Measurements from ENCODE around the gene MBNL2. TPM values are rescaled to one million over a fixed set of nuclear protein-coding genes. Genes with fewer than 3 reads are reported as not detected.

The MBNL2 gene
- total RNA-seq, 2 experiments from 2014 or later, result 2.7 to 7.4 TPM

DNA sequence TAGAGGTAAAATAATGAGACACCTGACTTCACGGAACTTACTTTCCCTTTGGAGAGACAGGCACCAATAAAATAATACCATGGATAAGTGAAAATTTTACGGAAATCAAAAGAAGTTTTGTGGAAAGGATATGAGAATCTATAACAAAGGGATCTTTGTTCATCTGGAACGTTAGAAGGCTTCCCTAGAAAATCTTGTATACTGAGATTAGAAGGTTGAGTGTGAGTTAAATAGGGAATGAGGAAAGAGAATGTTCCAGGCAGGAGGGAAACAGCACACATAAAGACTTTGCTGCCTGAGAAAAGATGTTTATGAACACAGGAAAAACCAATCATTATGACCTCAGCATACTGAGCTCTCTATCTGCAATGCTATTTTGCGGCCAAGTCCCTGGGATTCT lies 192.3 kb downstream of the MBNL2 start:
- intact Hi-C loops (cut with micrococcal nuclease; ENCODE audit: unreplicated experiment), result no loop called here
- Histone ChIP-seq H3K4me2 (ENCODE audit: low read length) (no peak overlapping the region), H3K4me3 (ENCODE audit: low read depth, low read length, poor library complexity, severe bottlenecking) (no peak overlapping the region), H3K9me3 (ENCODE audit: low read length) (no peaks in the 10 kb centered on the region), H3K36me3 (ENCODE audit: insufficient read depth, low read length) (no peaks in the 10 kb centered on the region), H3K27ac (ENCODE audit: low read depth, low read length, poor library complexity, severe bottlenecking) (no peak overlapping the region), H4K20me1 (ENCODE audit: insufficient read depth, low read length) (no peaks in the 10 kb centered on the region), H3K79me2 (ENCODE audit: insufficient read depth, low read depth, low read length) (no peaks in the 10 kb centered on the region), H2AFZ (ENCODE audit: low read length) (no peak overlapping the region), H3K4me1 (ENCODE audit: insufficient read depth, low read length, poor library complexity, severe bottlenecking) (no peaks in the 10 kb centered on the region), H3K9me2 (ENCODE audit: insufficient read depth, low read length) (no peaks in the 10 kb centered on the region)
- no peak for TF ChIP-seq EZH2phosphoT487 (IDR thresholded peaks at IDR 0.05; ENCODE audit: borderline replicate concordance, low read depth, low read length)
- no peak for TF ChIP-seq CTCF (conservative IDR thresholded peaks at IDR 0.05; ENCODE audit: low read length)
- CTCF ChIA-PET (ENCODE audit: unreplicated experiment), result no interaction called here
- BruUV-seq (replicated peaks), result no TSS peak
- no peak for DNase-seq (ENCODE audit: low spot score)
- POLR2A ChIA-PET, result no interaction called here

- no peak for TF ChIP-seq CTCF (conservative IDR thresholded peaks at IDR 0.05; ENCODE audit: low read length)
- TF ChIP-seq EZH2phosphoT487 (IDR thresholded peaks at IDR 0.05; ENCODE audit: borderline replicate concordance, low read depth, low read length), result no peak
- no peaks in the 10 kb centered on the region for H3K36me3 ChIP-seq (ENCODE audit: insufficient read depth, low read length)
- no peak overlapping the region for H3K4me2 ChIP-seq (ENCODE audit: low read length)
- H3K4me1 ChIP-seq (ENCODE audit: insufficient read depth, low read length, poor library complexity, severe bottlenecking), result no peaks in the 10 kb centered on the region
- BruUV-seq (replicated peaks), result no TSS peak
- H3K9me3 ChIP-seq (ENCODE audit: low read length), result no peaks in the 10 kb centered on the region
- intact Hi-C loops (cut with micrococcal nuclease; ENCODE audit: unreplicated experiment), result no loop called here
- H3K4me3 ChIP-seq (ENCODE audit: low read depth, low read length, poor library complexity, severe bottlenecking), result no peak overlapping the region
- DNase-seq (ENCODE audit: low spot score), result no peak
- no peaks in the 10 kb centered on the region for H3K79me2 ChIP-seq (ENCODE audit: insufficient read depth, low read depth, low read length)
- no peaks in the 10 kb centered on the region for H4K20me1 ChIP-seq (ENCODE audit: insufficient read depth, low read length)
- H3K27ac ChIP-seq (ENCODE audit: low read depth, low read length, poor library complexity, severe bottlenecking), result no peak overlapping the region
- CTCF ChIA-PET (ENCODE audit: unreplicated experiment), result no interaction called here
- no peak overlapping the region for H2AFZ ChIP-seq (ENCODE audit: low read length)
- POLR2A ChIA-PET, result no interaction called here
- no peaks in the 10 kb centered on the region for H3K9me2 ChIP-seq (ENCODE audit: insufficient read depth, low read length)
These were observed 195.6 kb downstream of the MBNL2 start for GRCh38 chr13:97417698-97418097.

DNA sequence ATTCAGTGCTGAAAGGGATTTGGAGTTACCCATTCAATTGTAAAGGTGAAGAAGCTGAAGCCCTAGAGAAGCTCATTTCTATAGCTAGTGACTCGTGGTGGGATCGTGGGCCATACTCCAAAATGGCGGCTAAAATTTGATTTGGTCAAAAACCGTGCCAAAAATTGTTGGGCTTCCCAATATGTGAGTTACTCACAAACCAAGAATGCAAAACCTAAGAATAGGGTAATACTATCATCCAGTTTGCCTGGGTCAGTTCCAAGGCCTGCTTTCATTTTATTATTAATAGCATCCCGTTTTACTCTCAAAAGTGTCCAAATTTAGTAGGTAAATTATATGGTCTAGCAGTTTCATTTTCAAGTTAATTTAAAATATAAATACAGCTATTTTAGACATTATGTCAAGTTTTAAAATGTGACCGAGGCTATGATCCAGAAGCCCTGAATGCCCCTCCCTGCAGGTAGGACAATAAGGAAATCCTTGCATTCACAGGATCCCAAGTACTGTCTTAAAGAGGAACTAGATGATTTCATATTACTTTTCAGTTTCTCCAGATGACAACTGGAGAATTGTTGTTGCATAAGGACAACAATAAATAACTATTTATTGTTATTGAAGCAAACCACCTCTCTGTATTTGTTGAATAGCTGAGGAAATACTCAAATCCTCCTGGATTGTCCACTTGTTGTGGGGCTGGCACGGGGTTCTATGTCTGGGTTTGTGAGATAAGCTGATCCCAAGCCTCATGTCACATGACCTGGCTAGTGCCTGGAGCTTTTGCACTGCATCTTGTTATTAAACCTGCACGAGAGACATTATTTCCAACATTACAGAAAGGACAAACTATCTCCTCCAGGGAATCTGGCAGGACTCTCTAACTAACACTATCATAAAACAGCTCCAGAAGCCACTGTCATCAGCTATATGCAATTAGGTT lies 200.3 kb downstream of the MBNL2 start:
- Histone ChIP-seq H3K9me3 (ENCODE audit: low read length) (no peaks in the 10 kb centered on the region), H3K9me2 (ENCODE audit: insufficient read depth, low read length) (no peaks in the 10 kb centered on the region), H3K79me2 (ENCODE audit: insufficient read depth, low read depth, low read length) (no peaks in the 10 kb centered on the region), H2AFZ (ENCODE audit: low read length) (no peak overlapping the region), H4K20me1 (ENCODE audit: insufficient read depth, low read length) (no peaks in the 10 kb centered on the region), H3K36me3 (ENCODE audit: insufficient read depth, low read length) (no peaks in the 10 kb centered on the region), H3K4me1 (ENCODE audit: insufficient read depth, low read length, poor library complexity, severe bottlenecking) (no peaks in the 10 kb centered on the region), H3K4me3 (ENCODE audit: low read depth, low read length, poor library complexity, severe bottlenecking) (no peak overlapping the region), H3K27ac (ENCODE audit: low read depth, low read length, poor library complexity, severe bottlenecking) (no peak overlapping the region), H3K4me2 (ENCODE audit: low read length) (no peak overlapping the region)
- POLR2A ChIA-PET, result interaction anchor here (0.9 kb wide), 1 partner anchor 11 kb away, joined by 3 read pairs; no protein-coding TSS in a partner anchor
- BruUV-seq (replicated peaks), result no TSS peak
- CTCF ChIA-PET (ENCODE audit: unreplicated experiment), result no interaction called here
- intact Hi-C loops (cut with micrococcal nuclease; ENCODE audit: unreplicated experiment), result no loop called here
- no peak for DNase-seq (ENCODE audit: low spot score)
- TF ChIP-seq EZH2phosphoT487 (IDR thresholded peaks at IDR 0.05; ENCODE audit: borderline replicate concordance, low read depth, low read length) (no peak), CTCF (conservative IDR thresholded peaks at IDR 0.05; ENCODE audit: low read length) (no peak)

All from OCI-LY7 (cell line).